NCI-H1092 treated with DMSO at 0.1 percent for 48 hours (cell line): ENCODE data around the gene GPX8.
A peak's percentile ranks its signal among the peaks of the same experiment; 100 is the strongest.

Experiments used
- DNase-seq: peaks from one replicate; lab custom pipeline; 2025; lab: John Stamatoyannopoulos, UW

GPX8 gene, protein sequence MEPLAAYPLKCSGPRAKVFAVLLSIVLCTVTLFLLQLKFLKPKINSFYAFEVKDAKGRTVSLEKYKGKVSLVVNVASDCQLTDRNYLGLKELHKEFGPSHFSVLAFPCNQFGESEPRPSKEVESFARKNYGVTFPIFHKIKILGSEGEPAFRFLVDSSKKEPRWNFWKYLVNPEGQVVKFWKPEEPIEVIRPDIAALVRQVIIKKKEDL

GRCh38 chr5:55159763-55160492 is at the start of gene GPX8:
Gene GPX8, plus strand, starts transcription at chr5:55160171. Its CDS starts 22 bp downstream, at chr5:55160193.
- DNase-seq: peak; percentile 3

GRCh38 chr5:55110217-55110616 is 49.8 kb upstream of the GPX8 start:
- DNase-seq: no peak

DNA sequence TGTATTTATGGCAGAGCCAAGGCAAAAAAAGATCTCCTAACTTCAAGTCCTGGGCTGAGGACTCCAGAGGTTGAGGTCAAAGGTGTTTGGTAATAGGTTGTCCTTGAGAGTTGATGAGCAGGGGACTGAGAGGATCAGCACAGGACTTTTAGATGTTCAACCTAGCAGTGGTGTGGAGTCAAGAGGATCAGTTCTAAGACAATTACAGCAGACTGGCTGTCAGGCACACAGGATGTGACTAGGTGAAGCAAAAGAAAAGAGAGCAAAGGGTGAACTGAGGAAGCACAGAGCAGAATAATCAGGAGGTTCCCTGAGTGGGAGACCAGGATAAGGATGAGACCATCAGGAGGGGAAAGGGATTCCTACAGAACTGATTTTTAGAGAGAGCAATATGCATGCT is 46.6 kb upstream of the GPX8 start:
- no peak for DNase-seq

DNA sequence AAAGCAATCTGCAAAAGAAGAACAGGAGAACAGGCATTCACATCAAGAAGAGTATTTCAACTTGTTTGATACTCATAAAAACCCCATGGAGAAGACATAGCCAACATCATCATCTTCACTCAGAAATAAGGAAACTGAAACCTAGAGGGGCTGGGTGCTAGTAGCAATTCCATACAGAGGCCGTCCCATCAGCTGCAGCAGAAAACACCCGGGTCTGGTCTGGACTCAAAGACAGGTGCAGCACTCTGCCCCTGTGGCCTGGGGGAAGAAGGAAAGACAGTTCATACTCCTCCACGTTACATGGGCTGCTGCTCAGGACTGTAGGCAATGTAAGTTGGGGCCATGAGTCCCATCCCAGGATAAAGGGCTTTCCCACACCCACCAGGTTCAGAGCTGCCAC is 45.9 kb upstream of the GPX8 start:
- no peak for DNase-seq

GRCh38 chr5:55123365-55123764 is 36.6 kb upstream of the GPX8 start:
- no peak for DNase-seq

DNA sequence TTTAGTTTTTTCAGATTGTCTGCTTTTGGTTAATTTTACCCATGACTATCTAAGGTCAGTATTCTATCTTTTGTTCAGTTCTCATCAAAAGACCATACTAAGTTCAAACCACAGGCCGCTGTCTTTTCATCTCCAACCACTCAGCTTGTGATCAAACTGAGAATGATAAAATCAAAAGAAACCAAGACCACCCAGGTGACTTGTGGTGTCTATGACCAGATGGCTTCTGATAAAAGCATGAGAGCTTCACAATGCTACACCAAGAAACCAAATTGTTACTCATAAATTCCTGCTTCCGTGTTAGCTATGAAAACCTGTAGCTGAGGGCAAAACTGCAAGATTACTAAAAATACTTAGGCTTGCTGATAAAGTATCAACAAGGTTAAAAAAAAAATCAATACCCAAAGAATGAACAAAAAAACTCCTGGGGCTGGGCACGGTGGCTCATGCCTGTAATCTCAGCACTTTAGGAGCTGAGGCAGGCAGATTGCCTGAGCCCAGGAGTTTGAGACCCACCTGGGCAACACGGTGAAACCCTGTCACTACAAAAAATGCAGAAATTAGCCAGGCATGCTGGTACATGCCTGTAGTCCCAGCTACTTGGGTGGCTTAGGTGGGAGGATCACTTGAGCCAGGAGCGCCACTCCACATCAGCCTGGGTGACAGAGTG is 25.8 kb upstream of the GPX8 start:
- no peak for DNase-seq

DNA sequence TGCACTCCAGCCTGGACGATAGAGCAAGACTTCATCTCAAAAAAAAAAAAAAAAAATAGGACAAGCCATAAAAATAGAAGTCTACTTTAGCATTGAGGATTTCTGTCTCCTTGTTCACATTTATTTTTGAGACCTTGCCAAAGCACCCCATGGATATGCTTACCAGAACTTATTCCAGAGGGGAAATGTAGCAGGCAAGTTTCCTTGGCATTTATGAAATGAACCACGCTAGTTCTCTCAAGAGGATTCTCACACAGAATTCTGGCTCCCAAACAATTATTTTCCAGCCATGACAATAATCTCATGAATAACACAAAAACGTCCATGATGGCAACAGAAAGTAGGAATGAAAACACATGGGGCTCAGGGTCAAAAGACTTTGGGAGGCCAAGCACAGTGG is 23.4 kb upstream of the GPX8 start:
- no peak for DNase-seq

GRCh38 chr5:55140908-55141665 is 18.9 kb upstream of the GPX8 start:
- DNase-seq: no peak

- DNase-seq: no peak
Observed at GRCh38 chr5:55141945-55142690, 17.9 kb upstream of the GPX8 start.

DNA sequence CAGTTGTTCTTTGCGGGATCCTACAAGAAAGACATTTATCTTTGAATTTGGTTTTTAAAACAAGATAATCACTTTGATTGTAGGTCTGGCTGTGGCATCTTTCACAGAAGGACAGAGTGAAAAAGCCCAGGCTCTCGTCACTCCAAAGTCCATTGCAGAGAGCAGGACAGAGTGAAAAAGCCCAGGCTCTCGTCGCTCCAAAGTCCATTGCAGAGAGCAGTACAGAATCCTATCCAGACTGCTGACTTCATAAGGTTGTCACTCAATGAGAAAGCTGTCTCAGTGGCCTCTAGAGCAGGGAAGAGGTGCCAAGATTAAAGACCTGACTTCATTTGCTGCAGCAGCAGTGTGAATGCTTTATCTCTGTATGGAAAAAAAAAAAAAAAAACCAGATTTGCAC is 16.3 kb upstream of the GPX8 start:
- no peak for DNase-seq

DNA sequence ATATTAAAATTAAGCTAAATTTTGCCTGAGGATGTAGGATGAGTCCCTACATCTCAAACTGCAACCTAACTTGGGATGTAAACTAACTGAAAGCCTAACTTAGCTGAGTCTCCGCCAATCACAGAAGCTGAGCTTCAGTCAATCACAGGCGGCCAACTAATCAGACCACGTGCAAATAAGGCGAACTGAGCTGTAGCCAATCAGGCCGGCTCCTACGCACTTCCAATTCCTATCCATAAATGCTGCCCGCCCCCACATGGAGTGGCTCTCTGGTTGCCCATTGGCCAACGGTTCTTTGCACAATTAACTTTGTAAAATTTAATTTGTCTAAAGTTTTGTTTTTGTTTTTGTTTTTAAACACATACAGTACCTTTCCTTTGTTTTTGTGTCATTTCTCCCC is 13.9 kb upstream of the GPX8 start:
- no peak for DNase-seq

DNA sequence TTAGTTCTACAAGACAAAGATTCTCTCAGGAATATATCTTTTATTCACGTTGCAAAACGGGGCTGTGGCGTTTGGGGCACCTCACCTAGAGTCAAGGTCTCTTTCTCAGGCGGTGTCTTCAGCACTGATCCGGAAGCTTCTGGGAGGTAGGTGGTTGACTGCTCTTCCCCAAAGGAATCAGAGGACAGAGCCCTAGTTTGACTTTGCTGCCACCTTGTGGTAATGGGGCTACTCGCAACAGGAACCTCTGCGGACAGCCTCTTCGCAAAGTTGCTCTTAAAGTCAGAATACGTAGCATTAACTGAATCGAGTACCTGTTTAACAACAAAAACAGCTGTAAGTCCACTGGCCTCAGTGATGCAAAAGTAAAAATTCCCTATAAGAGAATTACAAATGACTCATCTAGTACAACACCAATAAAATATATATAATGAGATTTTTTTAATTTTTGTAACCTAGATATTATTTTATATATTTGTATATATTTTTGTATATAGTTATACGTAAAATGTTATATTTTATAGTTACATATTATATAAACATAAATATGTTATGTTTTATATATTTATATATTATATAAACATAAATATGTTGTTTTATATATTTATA is 13.3 kb upstream of the GPX8 start:
- DNase-seq: peak; percentile 67

DNA sequence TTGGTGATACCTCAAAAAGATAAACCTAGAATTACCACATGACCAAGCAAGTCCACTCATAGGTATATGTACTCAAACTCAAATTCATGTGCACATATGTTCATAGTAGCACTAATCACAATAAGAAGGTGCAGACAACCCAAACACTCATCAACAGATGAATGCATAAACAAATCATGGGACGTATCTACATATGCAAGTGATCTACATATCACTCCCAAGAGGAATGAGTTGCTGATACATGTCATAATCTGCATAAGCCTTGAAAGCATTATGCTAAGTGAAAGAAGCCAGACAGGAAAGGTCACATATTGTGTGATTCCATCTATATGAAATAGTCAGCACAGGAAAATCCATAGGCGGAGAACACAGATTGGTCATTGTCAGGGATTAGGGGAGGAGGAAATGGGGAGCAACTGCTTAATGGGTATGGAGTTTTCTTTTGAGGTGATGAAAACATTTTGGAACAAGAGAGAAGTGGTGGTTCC is 10.6 kb upstream of the GPX8 start:
- DNase-seq: no peak

GRCh38 chr5:55151923-55152842 is 7.8 kb upstream of the GPX8 start:
- no peak for DNase-seq

DNA sequence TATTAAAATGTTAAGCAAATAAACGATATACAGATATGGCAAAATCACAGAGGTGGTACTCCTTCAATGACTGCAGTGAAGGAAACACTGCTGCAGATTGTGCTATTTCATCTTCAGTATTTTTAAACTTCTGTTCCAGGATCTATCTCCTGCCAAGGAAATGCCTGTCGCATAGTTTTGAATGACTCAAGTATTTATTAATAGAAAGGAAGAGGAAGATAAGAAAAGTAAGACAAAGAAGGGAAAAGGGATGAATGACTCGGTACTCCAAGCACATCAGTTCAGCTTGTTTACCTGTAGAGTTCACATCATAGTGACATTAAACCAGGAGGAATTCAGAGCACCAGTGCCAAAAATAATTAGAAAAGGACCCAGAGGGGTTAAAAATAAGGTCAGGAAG is 5.1 kb upstream of the GPX8 start:
- no peak for DNase-seq

DNA sequence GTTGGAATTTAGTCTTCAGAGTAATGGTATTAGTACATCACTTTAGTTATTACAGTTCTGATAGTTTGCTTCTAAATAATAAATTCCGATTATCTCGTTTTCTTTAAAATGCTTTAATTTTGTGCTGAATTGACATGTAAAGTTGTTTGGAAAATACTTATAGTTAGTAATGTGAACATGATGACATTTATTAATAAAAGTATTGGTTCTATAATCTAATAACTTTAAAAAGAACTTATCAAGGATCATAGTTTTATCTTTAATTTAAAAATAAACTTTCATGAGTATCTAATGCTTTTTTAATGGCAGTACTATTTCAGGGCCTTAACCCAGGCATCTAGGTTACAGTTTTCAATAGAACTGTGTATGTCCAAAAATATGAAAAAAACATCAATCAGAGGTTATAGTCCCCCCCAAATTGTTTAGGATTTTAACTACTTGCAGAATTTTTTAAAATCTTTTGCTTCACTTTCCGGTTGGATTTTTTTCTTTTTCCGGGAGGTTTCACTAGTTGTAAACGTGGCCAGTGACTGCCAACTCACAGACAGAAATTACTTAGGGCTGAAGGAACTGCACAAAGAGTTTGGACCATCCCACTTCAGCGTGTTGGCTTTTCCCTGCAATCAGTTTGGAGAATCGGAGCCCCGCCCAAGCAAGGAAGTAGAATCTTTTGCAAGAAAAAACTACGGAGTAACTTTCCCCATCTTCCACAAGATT is 680 bp downstream of the GPX8 start:
- no peak for DNase-seq

GRCh38 chr5:55162666-55163065 is 2.7 kb downstream of the GPX8 start:
- DNase-seq: no peak

DNA sequence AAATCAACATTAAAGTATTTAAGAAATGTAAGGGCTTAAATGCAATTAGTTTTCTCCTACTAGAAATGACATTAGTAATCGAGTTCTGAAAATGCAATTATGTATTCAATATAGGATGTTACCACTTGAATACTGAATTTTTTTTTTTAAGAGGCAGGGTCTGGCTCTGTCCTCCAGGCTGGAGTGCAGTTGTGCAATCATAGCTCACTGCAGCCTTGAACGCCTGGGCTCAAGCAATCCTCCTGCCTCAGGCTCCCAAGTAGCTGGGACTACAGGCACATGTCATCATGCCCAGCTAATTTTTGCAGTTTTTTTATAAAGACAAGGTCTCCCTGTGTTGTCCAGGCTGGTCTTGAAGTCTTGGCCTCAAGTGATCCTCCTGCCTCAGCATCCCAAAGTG is 11.5 kb downstream of the GPX8 start:
- DNase-seq: no peak

GRCh38 chr5:55172051-55172899 is 12.3 kb downstream of the GPX8 start:
- peak; percentile 73 for DNase-seq
